Stimulated activated CD8-positive, alpha-beta memory T cell treated with anti-CD3 and anti-CD28 coated beads, Interleukin-12 subunit alpha, Interleukin-12 subunit beta, amount 100 ng/mL, for 4 hours (primary cell): ENCODE measurements around the gene THPO.

Experiments used
- DNase-seq: peaks from one replicate; pipeline ENCODE4 v3.0.0-alpha.2; 2020; ENCODE audit warnings: low read depth

The THPO gene

DNA sequence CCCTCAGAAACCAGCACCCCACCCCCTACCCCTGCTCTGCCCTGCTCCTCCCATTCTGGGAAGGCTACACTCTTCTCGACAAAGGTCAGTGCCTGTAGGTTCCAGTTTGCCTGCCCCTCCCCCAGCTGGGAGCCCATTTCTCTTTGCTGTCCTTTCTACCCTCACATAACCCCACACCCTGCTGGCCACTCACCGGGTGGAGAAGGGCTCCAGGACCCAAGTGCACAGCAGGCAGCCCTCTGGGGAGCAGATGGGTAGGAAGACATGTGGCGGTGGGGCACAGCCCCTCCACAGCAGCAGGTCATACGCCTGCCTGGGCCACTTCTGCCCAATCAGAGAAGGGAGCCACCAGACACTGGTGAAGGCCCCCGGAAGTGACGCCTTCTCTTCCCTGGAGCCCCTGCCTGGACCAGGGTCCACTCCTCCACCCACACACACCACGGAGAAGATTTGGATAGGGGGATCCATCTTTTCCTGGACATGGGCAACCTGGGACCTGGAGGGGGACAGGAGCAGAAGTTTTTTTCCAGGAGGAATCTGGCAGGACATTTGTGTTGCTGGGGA is at the start of gene THPO:
TSS of gene THPO (minus strand) at position 326 of the 564 bp plus-strand sequence. CDS start 1,948 bp downstream, outside the sequence.
- no peak for DNase-seq

DNA sequence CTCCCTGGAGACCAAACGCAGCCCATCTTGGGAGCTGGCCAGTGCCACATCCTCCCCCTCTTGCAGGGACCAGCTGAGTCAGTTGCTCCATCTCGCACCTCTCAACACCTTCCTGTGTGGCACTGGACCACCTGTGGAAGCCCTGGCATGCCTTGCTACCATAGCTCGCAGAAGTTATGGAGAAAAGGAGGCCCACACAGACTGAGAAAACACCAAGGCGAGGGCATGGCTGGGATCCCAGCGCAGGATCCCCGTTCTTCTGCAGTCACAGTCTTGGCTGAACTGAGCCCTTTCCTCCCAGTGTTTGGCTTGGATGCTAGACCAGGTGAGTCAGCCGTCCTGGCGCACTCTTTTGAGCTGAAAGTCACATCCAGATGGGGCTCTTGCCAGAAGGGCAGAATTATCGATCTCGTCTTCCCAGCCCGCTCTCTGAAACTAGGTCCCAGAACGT is 48.7 kb upstream of the THPO start:
- no peak for DNase-seq

DNA sequence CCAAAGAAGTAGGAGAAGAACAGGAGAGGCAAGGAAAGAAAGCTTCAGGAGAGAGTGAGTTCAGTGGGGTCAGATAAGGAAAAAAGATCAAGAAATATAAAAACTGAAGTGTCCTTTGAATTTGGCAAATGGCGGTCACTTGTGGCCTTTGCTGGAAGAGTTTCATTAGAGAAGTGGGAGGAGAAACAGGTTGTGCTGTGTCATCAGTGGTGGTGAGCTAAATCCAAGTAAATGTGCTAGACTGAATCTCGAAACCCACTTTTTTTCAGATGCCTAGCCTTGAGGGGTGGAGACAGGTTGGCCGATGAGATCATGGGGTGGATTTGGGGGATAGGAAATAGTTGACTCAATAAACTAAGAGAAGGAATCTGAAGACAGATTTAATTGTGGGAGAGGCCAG is 45.6 kb upstream of the THPO start:
- DNase-seq = no peak

DNA sequence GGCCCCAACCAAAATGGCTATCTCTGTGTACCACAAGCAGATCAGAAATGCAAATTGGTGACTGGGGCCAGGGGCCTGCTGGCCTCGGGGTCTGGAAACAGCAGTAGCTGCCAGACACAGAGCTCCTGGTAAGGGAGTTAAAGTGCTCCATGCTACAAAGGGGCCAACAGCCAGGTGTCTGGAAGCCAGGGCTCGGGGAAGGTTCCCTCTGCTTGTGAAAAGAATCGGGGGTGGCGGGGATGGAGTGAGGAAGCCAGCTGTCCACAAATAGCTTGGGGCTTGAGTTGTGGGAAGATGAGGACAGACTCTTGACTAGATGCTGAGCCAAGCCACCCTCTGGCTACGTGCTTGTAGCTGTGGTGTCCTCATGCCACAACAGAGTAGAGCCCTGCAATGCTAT is 41.2 kb upstream of the THPO start:
- DNase-seq = no peak

DNA sequence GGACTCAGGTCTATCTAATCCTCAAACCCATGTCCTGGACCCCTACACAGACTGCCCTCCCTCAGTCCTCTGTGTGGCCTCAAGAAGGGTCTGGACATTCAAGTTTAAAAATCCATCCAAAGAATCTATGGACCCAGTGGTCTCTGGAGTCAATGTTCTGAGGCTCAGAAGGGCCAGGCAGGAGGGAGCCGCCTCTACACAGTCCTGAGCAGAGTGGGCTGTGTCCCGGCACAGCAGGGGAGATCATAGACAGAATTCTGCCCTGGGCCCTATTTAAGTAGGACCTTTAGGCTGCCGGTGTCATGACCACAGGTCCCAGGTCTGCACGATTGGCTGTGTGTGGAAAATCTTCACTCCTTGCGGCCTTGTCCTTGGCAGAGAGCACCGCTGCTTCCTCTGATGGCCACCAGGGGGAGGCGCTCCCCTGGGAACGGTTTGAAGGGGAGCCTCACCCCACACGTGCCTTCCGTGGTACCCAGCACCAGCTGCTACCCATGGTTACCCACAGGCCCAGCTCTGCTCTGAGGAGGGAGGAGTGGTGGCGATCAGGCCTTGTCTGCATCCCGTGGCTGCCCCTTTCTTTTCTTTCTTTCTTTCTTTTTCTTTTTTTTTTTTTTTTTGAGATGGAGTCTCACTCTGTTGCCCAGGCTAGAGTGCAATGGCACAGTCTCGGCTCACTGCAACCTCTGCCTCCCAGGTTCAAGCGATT is 39.8 kb upstream of the THPO start:
- DNase-seq = peak; percentile 47

- no peak for DNase-seq
Observed at GRCh38 chr3:184415203-184415490, 37.1 kb upstream of the THPO start.

DNA sequence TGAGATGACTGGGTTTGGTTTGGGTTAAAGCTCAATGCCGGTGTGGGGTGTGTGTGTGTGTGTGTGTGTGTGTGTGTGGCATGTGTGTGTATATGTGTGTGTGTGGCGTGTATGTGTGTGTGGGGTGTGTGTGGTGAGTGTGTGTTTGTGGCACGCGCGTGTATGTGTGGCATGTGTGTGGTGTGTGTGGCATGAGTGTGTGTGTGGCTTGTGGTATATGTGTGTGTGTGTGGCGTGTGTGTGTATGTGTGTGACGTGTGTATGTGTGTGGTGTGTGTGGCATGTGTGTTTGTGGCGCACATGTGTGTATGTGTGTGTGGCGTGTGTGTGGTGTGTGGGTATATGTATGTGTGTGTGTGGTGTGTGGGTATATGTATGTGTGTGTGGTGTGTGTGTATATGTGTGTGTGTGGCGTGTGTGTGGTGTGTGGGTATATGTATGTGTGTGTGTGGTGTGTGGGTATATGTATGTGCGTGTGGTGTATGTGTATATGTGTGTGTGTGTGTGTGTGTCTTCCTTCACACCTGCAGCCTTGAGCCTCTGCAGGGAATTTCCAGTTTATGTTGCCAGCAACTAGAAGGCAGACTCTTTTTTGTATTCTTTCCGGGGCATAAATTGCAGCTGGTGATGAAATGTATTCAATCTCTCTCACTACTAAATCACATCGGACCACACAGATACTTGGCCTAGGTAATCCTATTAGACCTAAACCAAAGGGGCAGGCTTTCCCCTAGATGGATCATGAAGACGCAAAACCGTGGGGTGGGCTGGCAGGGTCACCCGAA is 36.6 kb upstream of the THPO start:
- no peak for DNase-seq

DNA sequence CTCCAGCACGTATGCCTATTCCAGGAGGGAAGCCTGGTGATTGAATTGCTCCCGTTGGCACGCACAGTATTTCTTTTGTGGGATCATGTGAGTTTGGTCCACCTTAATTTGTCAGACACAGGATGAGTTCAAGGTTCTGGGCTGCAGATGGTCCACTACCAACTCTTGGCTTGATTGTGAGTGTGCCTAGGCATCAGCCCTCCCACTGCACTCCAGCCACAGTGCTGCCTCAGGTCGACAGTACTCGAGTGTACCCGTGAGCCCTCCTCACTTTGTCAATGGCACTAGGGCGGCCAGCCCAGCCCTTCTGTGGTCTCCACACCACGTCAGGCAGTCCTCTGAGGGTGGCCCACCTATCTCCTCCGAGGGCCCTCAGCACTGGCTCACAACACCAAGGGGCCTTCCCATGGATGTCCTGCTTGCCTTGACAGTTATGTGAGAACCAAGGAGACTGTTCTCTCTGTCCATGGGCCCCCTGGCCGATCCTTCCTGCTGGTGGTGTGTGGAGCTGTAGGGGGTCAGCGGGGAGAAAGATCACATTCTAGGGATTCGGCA is 32.0 kb upstream of the THPO start:
- DNase-seq = no peak

- DNase-seq = no peak
Observed at GRCh38 chr3:184409331-184409926, 31.4 kb upstream of the THPO start.

DNA sequence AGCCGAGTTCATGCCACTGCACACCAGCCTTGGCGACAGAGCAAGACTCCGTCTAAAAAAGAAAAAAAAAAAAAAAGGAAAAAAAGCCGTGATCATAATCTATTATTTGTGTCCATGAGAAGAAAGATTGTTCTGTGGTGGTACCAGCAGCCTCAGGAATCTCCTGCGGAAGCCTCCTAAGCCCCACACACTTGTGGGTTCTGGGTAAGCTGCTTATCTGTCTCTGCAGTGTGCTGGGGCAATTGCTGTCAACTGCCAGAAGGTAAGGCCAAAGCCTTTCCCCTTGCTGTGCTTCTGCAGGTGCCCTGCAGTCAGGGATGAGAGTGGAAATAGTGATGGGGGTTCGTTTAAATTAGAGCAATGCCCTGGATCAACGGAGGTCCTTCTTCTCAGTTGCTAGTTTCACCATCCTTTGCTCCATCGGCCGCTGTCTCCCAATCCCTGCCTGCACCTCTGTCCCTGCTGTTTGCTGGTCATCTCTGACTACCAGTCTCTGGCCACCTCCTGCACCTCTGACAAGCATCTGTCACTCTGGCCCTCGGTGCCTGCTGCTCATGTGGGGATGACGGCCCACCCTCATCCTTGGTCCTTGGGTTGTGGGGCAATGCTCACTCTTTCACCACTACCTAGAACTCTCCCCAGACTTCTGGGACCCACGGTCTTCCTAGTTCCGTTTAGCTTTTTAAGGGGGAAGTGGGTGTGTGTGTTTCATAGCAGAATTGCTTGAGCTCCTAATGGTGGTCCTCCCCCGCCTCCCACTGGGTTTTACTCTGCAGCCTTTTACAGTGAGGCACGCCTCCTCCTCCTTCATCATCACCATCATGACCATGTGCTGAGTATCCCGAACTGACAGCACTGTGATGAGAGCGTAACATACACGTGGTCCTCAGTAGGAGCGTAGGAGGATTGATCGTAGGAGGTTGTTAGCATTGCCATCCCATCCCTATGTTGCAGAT is 27.3 kb upstream of the THPO start:
- DNase-seq = no peak

GRCh38 chr3:184399410-184399809 is 21.4 kb upstream of the THPO start:
- no peak for DNase-seq

GRCh38 chr3:184395320-184395660 is 17.3 kb upstream of the THPO start:
- DNase-seq = no peak

GRCh38 chr3:184391266-184391665 is 13.3 kb upstream of the THPO start:
- no peak for DNase-seq

GRCh38 chr3:184389935-184390528 is 12.0 kb upstream of the THPO start:
- no peak for DNase-seq

DNA sequence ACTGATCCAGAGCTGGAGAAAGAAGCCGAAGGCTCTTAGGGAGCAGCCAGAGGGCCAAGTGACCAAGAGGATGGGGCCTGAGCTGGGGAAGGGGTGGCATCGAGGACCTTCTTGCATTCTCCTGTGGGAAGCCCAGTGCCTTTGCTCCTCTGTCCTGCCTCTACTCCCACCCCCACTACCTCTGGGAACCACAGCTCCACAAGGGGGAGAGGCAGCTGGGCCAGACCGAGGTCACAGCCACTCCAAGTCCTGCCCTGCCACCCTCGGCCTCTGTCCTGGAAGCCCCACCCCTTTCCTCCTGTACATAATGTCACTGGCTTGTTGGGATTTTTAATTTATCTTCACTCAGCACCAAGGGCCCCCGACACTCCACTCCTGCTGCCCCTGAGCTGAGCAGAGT is 11.4 kb upstream of the THPO start:
- no peak for DNase-seq

DNA sequence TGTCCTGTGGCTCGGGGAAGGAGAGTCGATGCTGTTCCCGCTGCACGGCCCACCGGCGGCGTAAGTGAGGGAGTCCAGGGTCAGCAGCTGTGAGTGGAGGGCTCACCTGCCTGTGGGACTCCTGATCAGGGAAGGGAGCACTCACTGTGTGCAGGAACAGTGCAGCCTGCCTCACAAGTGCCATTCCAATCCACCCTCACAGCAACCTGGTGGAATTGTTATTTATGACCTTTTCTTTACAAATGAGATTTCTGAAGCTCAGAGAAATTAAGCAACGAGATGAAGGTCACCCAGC is 10.9 kb upstream of the THPO start:
- DNase-seq = no peak

DNA sequence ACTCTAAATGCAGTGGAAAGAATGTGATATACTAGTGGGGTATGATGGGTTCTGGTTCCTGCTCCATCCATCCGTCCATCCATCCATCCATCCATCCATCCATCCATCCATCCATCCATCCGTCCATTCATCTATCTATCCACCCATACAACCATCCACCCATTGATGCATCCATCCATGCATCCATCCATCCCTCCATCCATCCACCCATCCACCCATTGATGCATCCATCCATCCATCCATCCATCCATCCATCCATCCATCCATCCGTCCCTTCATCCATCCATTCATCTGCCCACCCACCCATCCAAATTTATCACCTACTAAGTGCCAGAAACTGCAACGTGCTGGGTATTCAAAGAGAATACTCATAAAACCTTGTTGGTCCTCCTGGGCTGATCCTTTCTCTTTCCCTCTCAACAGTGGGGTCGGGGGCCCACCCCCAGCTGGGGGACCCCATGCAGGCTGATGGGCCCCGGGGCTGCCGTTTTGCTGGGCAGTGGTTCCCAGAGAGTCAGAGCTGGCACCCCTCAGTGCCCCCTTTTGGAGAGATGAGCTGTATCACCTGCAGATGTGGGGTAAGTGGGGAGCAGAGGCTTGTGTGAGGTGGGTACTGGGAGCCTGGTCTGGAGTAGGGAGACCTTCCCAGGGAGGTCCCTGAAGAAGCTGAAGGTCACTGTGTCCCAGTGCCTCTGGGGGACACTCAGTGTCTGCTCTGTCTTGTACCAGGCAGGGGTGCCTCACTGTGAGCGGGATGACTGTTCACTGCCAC is 10.3 kb upstream of the THPO start:
- DNase-seq = no peak

GRCh38 chr3:184387174-184387714 is 9.2 kb upstream of the THPO start:
- no peak for DNase-seq

DNA sequence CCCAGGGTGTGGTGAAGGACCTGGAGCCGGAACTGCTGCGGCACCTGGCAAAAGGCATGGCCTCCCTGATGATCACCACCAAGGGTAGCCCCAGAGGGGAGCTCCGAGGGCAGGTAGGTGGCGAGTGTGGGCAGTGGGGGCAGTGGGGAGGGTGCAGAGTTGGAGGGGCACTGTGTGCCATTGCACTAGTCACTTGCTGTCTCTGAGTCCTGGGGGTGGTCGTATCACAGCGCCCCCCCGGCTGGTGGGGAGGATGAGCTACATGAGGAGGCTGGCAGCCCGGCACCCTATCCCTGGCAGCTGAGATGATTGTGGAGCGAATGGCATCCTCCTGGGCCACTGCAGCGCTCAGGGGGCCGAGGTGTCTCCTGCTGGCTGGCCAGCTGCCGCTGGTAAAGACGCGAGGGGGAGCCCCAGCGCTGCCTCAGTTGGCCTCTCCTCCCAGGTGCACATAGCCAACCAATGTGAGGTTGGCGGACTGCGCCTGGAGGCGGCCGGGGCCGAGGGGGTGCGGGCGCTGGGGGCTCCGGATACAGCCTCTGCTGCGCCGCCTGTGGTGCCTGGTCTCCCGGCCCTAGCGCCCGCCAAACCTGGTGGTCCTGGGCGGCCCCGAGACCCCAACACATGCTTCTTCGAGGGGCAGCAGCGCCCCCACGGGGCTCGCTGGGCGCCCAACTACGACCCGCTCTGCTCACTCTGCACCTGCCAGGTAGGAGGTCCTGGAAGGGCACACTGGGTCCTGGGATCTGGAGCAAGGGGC is 8.2 kb upstream of the THPO start:
- no peak for DNase-seq
